ENCODE data around the gene CLTC. TPM values are rescaled to one million over a fixed set of nuclear protein-coding genes. Genes with fewer than 3 reads are reported as not detected.

CLTC gene
- total and polyA plus RNA-seq, 10 of the 15 experiments (the other 5 are each of a cell fraction or from before 2014, with no cell fraction given): 77.5 to 188 (median 129) TPM

- 73% methylated on average over 10 of the region's 10 CpGs for WGBS (ENCODE audit: insufficient coverage, insufficient replicate concordance, low lambda C conversion rate, missing lambda C conversion rate)
- BruUV-seq (replicated peaks): no TSS peak
- Histone ChIP-seq H3K27ac (ENCODE audit: control insufficient read depth, insufficient read depth) (0 out of 2 replicates have a peak overlapping the region, but pooled peaks have one; percentile 20), H3K79me2 (ENCODE audit: control insufficient read depth, insufficient read depth, low read length) (no peaks in the 10 kb centered on the region; the same call in 1 of the 2 replicates), H3K36me3 (ENCODE audit: control insufficient read depth in 2 of 2, insufficient read depth in 2 of 2, low read length in 1 of 2) (peaks cover 0 to 3% of the 10 kb centered on the region in 2 experiments; a peak in 1 of 4 replicates), H3K9ac (ENCODE audit: control insufficient read depth, insufficient read depth, low read length) (no peak overlapping the region), H4K20me1 (ENCODE audit: control insufficient read depth, insufficient read depth) (no peaks in the 10 kb centered on the region), H2AFZ (ENCODE audit: control insufficient read depth, low read depth, low read length) (no peak overlapping the region), H3K27me3 (replicated peaks in 1 of 2; ENCODE audit: control insufficient read depth in 2 of 2, insufficient read depth in 2 of 2, low read length in 1 of 2) (no peaks in the 10 kb centered on the region), H3K4me3 (no peak overlapping the region), H3K9me3 (replicated peaks; ENCODE audit: control insufficient read depth, insufficient read depth, low read length) (no peaks in the 10 kb centered on the region; the same call in 2 of the 3 replicates), H3K4me2 (ENCODE audit: control insufficient read depth, insufficient read depth) (no peak overlapping the region), H3K4me1 (ENCODE audit: control insufficient read depth, insufficient read depth, low read length) (peaks cover 4% of the 10 kb centered on the region)
- peak; percentile 47 for FAIRE-seq
- ChIA-PET CTCF (no interaction called here), SMC1A (ENCODE audit: uncharacterized antibody, unreplicated experiment) (interaction anchor here (0.6 kb wide), 1 partner anchor 266 kb away, joined by 3 read pairs; no protein-coding TSS in a partner anchor), RAD21 (ENCODE audit: unreplicated experiment) (no interaction called here), POLR2A (interaction anchor here (1.5 kb wide), 1 partner anchor 47 kb away, joined by 4 read pairs; no protein-coding TSS in a partner anchor)
- intact Hi-C loops (cut with micrococcal nuclease; ENCODE audit: unreplicated experiment) (no loop called here), in situ Hi-C loops (cut with MboI) (no loop called here)
- peak; percentile 86 for ATAC-seq
- DNase-seq (ENCODE audit: low read depth, low spot score): no peak
- TF ChIP-seq GABPA (IDR thresholded peaks at IDR 0.05; ENCODE audit: low read depth): 0 out of 2 replicates have a peak, but pooled peaks have one; percentile 15
- peak; percentile 78; the same call in 1 of the 2 replicates for TF ChIP-seq ZNF217 (IDR thresholded peaks at IDR 0.05)
- no peak for TF ChIP-seq ZNF274 (IDR thresholded peaks at IDR 0.05; ENCODE audit: insufficient read depth, insufficient read length)
- peak; percentile 33 to 67; a peak in 2 of 4 replicates for TF ChIP-seq CEBPB (IDR thresholded peaks at IDR 0.05; ENCODE audit: borderline replicate concordance in 1 of 2, low read depth in 2 of 2, low read length in 2 of 2)
- TF ChIP-seq SUZ12 (IDR thresholded peaks at IDR 0.05; ENCODE audit: unreplicated experiment): no peak
- no peak for TF ChIP-seq MYB (IDR thresholded peaks at IDR 0.05; ENCODE audit: borderline replicate concordance, low read depth, low read length)
- no peak for TF ChIP-seq SIN3A (IDR thresholded peaks at IDR 0.05; ENCODE audit: low read depth, low read length)
- TF ChIP-seq SRF (IDR thresholded peaks at IDR 0.05; ENCODE audit: low read depth in 2 of 2, low read length in 2 of 2): no peak
- no peak for TF ChIP-seq RELA (IDR thresholded peaks at IDR 0.05; ENCODE audit: borderline replicate concordance, partially characterized antibody)
- TF ChIP-seq ZBTB40 (IDR thresholded peaks at IDR 0.05; ENCODE audit: borderline replicate concordance): no peak
- no peak; the same call in none of the 2 replicates for TF ChIP-seq MTA2 (IDR thresholded peaks at IDR 0.05; ENCODE audit: low read depth)
- no peak for TF ChIP-seq USF1 (IDR thresholded peaks at IDR 0.05; ENCODE audit: borderline replicate concordance, extremely low read length, insufficient read depth, low read depth, low read length)
- TF ChIP-seq PKNOX1 (IDR thresholded peaks at IDR 0.05): no peak
- no peak for TF ChIP-seq EED (IDR thresholded peaks at IDR 0.05; ENCODE audit: low read depth)
- no peak for TF ChIP-seq PAX8 (IDR thresholded peaks at IDR 0.05)
- peak in 1 of 2 experiments; percentile 13; a peak in 1 of 4 replicates for TF ChIP-seq BHLHE40 (IDR thresholded peaks at IDR 0.05; ENCODE audit: borderline replicate concordance in 1 of 2, low read depth in 2 of 2, low read length in 1 of 2)
Observed at GRCh38 chr17:59572301-59572924, 47.3 kb upstream of the CLTC start.
